KOPT-K1 (cell line): Measurements from ENCODE around the gene SRGAP1.
"Not testable (repeated sequence)": the region's sequence is repeated elsewhere in the genome, so short reads cannot be mapped to it uniquely, and the experiment has no call there.

Source experiments
- H3K27ac ChIP-seq: fragments of 200-600 bp; sonication (generic); 2 replicates; pipeline ENCODE4 v1.5.1; 2016; ENCODE audit warnings: antibody characterized with exemption, mild to moderate bottlenecking, low read depth, low read length; ENCODE audit not compliant: poor library complexity, severe bottlenecking
- H3K36me3 ChIP-seq: fragments of 200-600 bp; sonication (generic); 2 replicates; pipeline ENCODE4 v1.5.1; 2017; ENCODE audit warnings: antibody characterized with exemption, mild to moderate bottlenecking, low read length, moderate library complexity; ENCODE audit not compliant: insufficient read depth
- H3K9me3 ChIP-seq: fragments of 200-600 bp; sonication (generic); 2 replicates; pipeline ENCODE4 v1.5.1; 2017; ENCODE audit warnings: antibody characterized with exemption, low read length, mild to moderate bottlenecking; ENCODE audit not compliant: insufficient read depth, poor library complexity, severe bottlenecking

The SRGAP1 gene

DNA sequence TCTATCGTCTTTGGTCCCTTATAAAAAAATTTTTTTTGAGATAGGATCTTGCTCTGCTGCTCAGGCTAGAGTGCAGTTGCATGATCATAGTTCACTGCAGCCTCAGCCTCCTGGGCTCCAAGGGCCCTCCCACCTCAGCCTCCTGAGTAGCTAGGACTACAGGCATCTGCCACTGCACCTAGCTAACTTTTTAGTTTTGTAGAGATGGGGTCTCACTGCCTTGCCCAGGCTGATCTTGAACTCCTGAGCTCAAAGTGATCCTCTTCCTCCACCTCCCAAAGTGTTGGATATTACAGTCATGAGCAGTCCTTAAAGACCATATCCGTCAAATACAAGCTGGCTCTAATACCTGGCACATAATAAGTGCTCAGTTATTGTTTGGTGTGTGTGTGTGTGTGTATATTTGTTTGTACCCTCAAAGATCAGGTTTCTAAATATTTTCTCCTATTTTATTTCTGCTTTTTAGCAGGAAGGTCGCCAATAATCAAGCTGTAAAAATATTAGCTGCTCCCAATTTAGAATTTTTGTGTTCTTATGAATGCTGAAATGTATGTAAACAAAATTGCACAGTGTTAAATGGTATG is 30.5 kb downstream of the SRGAP1 start:
- H3K9me3 ChIP-seq, result no peaks in the 10 kb centered on the region
- no peaks in the 10 kb centered on the region for H3K36me3 ChIP-seq
- no peak overlapping the region for H3K27ac ChIP-seq

DNA sequence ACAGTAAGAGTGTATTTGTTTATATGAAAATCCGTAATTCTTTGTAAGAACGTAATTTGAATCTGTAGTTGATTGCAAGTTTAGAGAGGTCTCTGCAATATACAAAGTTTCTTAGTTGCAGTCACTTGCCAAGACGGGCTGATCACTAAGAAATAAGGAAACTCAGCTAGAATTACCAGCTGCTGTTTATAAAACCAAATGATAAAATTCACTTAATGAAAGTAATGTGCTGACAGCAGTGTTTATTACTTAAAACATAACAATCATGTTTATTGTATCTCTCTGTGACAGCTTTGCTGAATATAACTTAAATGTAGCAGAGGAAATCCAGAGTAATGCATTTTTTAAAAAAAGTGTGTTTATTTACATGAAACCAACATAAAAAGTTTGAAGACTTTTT is 31.2 kb downstream of the SRGAP1 start:
- Histone ChIP-seq H3K36me3 (no peaks in the 10 kb centered on the region), H3K27ac (no peak overlapping the region), H3K9me3 (no peaks in the 10 kb centered on the region)

DNA sequence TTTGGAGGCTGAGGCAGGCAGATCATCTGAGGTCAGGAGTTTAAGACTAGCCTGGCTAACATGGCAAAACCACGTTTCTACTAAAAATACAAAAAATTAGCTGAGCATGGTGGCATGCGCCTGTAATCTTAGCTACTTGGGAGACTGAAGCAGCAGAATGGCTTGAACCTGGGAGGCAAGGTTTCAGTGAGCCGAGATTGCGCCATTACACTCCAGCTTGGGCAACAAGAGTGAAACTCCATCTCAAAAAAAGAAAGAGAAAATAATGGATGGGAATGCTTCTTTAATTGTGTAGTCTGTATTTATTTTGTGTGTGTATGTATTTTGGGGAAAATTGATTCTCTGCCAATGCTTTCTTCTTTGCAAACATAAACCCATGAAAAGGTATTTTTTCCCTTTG is 32.5 kb downstream of the SRGAP1 start:
- Histone ChIP-seq H3K27ac (no peak overlapping the region), H3K9me3 (no peaks in the 10 kb centered on the region), H3K36me3 (no peaks in the 10 kb centered on the region)

DNA sequence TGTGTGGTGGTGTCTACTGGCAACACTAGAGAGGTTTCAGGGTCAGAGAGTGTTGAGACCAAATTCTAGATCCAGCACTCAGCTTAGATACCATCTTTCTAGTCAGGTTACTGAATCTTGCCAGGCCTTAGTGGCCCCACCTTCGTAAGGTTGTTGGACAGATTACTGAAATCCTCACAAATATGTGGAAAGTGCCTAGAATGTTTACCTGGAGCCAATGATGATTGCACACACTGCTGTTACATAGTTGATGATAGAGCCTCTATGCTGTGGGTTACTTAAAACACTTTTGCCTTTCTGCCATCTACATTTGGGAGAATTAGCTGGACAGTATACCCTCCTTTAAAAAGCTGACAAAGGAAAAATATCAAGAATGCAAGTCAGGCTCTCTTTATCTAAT is 33.2 kb downstream of the SRGAP1 start:
- no peaks in the 10 kb centered on the region for H3K9me3 ChIP-seq
- no peaks in the 10 kb centered on the region for H3K36me3 ChIP-seq
- no peak overlapping the region for H3K27ac ChIP-seq

DNA sequence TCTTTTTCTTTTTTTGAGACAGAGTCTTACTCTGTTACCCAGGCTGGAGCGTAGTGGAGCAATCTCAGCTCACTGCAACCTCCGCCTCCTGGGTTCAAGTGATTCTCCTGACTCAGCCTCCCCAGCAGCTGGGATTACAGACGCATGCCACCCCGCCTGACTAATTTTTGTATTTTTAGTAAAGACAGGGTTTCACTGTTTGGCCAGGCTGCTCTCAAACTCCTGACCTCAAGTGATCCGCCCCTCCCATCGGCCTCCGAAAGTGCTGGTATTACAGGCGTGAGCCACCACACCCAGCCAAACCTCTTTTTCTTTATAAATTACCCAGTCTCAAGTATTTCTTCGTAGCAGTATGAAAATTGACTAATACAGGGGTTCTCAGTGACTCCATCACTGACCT is 35.7 kb downstream of the SRGAP1 start:
- not testable (repeated sequence) for H3K36me3 ChIP-seq, H3K27ac ChIP-seq, H3K9me3 ChIP-seq

DNA sequence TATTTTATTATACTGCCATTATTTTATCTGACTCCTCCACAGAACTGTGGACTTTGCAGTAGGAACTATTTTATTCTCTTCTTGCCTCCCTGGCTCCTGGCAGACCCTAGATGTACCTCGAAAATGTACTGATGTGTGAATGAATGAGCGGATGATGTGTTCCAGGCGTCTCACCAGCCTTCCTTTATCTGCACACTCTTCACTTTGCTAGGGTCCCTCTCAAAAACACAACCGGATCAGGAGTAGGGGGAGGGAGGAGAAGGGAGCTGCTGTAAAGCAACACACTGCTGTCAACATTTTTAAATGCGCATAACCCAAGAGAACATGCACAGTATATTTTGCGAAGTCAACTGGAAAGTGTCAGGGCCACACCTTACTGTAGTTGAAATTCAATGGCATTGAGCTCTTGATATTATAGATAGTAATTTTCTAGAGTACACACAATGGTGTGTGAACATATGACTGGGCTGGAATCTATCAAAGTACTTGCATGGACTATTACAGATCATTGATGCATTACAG is 36.3 kb downstream of the SRGAP1 start:
- Histone ChIP-seq H3K36me3 (no peaks in the 10 kb centered on the region), H3K27ac (no peak overlapping the region), H3K9me3 (no peaks in the 10 kb centered on the region)

DNA sequence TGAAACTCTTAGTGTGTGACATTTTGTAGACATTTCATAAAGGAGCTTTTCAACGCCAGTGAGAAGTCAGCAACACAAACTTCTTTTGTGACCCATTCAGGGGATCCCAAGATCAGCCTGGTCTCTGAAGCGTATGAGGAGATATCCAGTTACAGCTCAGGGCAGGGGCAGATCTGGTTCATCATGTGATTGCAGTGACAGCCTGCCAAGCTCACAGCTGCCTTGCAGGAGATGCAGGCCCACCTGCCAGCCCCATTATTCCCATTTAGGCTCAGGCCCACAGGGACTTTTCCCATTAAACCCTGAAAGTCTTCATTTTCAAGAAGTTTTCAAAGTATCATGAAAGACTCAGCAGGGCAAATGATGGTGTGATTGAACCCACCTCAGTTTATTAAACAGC is 38.3 kb downstream of the SRGAP1 start:
- H3K36me3 ChIP-seq, result no peaks in the 10 kb centered on the region
- no peaks in the 10 kb centered on the region for H3K9me3 ChIP-seq
- no peak overlapping the region for H3K27ac ChIP-seq

DNA sequence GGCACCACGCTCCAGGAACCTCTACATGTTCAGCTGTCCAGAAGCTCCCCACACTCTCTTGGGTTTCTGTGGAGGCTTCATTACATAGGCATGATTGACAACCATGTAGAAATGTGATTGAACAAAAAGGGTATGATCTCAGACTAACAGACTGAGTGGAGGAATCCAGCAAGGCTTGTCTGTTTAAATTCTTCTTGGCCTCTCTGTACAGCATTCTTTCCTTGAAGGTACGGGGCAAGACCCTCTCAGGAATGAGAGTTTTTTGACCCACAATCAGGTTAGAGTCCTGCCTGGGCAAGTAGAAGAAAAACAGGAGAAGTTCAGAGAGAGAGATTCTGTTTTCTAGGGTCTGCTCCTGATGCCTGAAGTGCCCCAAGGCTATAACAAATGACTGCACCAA is 40.9 kb downstream of the SRGAP1 start:
- Histone ChIP-seq H3K36me3 (no peaks in the 10 kb centered on the region), H3K9me3 (no peaks in the 10 kb centered on the region), H3K27ac (no peak overlapping the region)

DNA sequence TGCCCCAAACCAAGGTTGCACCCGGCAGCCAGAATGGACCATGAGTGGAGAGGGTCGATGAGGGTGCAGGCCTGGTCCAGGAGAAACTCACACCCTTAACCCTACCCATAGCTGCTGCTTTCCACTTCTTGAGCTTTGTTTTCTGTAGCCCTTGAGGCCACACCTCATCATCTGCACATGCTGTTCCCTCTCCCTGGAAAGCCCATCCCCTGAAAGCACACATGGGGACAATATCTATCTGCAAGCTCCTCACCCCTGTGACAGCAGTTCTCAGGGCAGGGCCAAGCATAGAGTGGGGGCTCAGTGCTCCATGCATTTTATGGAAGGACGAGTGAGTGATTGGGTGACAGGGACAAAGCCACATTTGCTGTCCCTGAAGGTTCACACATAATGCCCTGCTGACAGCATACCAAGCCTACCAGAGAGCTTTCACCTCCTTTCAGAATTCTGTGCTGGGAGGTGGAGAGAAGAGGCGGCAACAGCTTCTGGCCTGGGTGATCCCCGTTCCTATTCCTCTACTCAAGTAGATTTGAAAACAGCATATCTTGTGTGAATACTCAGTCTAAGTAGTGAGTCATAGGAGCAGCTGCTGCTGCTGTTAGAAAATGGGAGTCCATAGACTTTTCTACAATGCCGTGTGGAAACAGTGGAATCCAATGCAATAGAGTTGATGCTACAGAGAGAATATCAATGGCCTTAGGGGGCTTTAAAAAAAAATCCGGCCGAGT is 44.6 kb downstream of the SRGAP1 start:
- no peaks in the 10 kb centered on the region for H3K36me3 ChIP-seq
- H3K9me3 ChIP-seq, result no peaks in the 10 kb centered on the region
- H3K27ac ChIP-seq, result no peak overlapping the region

DNA sequence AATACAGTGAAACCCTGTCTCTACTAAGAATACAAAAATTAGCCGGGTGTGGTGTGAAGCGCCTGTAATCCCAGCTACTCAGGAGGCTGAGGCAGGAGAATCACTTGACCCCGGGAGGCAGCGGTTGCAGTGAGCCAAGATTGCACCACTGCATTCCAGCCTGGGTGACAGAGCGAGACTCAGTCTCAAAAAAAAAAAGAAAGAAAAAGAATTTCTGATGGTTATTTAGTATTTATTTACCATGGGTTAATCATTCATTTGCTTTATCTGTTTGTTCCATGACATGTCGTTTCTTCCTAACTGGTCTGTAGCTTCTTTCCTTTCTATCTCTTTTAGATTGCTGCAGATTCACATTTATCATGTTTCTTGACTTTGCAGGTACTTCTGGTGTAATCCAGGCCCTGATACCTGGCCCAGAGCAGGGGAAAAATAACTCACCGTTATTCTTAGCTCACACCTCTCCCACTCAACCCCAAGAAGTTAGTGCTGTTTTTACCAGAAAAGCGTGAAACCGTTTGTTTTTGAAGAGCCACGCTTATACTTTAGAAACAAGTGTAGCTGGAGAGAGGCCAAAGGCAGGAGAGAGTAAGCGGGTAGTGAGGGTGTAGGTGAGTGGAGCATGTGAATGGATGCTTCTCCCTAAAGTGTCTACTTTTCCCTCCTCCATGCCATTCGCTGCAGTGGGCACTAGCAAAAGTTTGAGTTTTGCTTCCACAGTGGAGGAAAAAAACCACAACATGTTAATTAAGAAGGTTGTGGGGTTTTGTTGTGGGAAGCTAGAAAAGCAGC is 45.4 kb downstream of the SRGAP1 start:
- Histone ChIP-seq H3K36me3 (no peaks in the 10 kb centered on the region), H3K9me3 (no peaks in the 10 kb centered on the region), H3K27ac (no peak overlapping the region)

DNA sequence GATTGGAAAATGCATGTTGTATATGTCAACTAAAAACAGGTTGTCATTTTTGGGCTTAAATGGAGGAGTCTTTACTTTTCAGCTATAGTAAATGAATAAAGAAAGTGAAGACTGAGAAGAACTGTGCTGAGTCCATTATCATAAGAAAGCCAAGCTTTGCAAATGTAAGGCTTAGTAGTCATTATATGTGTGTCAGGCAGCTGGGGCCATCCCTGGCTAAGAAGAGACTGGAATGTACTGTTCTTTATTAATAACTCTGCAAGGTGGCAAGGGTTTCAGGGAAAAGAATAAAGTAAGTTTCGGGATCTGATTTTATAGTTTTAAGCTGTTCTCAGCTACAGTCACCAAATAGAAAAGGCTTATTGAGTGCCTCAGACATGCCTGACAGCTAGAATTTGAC is 48.7 kb downstream of the SRGAP1 start:
- H3K27ac ChIP-seq, result no peak overlapping the region
- no peaks in the 10 kb centered on the region for H3K9me3 ChIP-seq
- H3K36me3 ChIP-seq, result no peaks in the 10 kb centered on the region

DNA sequence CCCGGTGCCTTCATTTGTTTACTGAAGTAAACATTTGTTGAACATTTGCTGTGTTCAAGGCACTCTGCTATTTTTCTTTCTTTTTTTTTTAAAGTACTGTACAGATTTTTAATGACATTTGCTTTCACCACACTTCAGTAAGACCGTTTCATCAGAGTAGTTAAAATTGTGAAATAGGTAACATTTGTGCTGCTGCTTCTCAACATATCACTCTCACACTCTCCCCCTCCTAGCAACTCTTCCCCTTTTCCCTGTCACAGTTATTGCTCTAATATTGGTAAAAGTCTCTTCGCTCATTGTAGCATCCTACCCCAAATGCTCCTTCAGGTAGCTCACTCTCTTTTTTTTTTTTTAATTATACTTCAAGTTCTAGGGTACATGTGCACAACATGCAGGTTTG is 49.6 kb downstream of the SRGAP1 start:
- Histone ChIP-seq H3K27ac (no peak overlapping the region), H3K9me3 (no peaks in the 10 kb centered on the region), H3K36me3 (no peaks in the 10 kb centered on the region)

DNA sequence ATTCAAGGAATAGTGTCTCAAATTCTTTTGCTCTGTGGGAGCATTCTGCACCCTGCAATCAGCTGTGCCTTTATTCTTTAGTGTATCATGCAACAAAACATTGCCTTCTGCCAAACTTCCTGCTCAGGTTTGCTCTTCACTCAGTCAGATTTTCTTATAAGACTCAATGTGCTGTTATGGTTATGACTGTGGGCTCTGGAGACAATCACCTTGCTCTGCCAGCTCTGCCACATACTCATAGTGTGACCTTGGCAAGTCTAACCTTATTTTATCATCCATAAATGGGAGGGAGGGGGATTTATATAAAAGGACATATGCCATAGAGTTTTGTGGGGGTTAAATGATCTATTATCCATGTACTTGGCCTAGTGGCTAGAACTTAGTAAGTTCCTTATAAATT is 51.3 kb downstream of the SRGAP1 start:
- H3K27ac ChIP-seq, result no peak overlapping the region
- H3K36me3 ChIP-seq, result no peaks in the 10 kb centered on the region
- no peaks in the 10 kb centered on the region for H3K9me3 ChIP-seq

DNA sequence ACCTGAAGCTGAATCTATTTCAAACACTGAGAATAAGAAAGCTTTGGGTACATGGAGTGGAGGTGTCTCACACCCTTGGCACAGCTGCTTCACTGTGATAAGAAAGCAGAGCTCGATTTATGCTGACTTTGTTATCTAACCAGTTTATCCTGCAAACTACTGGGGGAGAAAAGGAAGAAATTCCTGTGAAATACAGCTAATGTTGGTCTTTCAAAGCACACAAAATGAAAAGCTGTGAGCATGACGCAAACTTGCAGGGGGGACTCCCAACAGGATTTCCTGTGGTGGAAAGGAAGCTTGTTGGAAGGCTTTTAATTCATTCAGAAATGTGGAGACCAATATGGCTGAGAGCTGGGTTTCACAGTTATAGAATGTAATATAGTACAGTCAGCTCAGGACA is 53.4 kb downstream of the SRGAP1 start:
- Histone ChIP-seq H3K36me3 (no peaks in the 10 kb centered on the region), H3K27ac (no peak overlapping the region), H3K9me3 (no peaks in the 10 kb centered on the region)

DNA sequence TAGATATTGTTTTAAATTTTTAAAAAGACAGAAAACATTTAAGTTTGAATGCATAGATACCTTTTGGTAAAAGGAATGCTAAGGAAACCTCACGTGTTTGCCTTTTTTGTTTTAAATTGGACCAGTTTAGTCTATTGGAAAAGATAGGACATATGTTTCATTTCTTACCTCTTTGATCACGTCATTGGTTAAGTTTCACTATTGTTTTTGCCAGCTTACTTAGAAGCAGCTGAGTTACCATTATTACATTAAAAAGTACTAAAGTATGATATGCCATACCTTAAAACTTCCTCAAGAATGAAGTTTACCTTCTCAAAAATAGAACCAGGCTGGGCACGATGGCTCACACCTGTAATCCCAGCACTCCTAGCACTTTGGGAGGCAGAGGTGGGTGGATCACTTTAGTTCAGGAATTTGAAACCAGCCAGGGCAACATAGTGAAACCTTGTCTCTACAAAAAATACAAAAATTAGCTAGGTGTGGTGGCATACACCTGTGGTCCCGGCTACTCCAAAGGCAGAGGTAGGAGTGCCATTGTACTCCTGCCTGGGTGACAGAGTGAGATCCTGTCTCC is 54.4 kb downstream of the SRGAP1 start:
- Histone ChIP-seq H3K36me3 (no peaks in the 10 kb centered on the region), H3K9me3 (no peaks in the 10 kb centered on the region), H3K27ac (no peak overlapping the region)
